ENCODE data around the gene ARCN1. TPM values are rescaled to one million over a fixed set of nuclear protein-coding genes. Genes with fewer than 3 reads are reported as not detected.

Gene ARCN1
- total and polyA plus RNA-seq, 2 of the 4 experiments (the other 2 are of a cell fraction): 148 to 212 TPM

DNA sequence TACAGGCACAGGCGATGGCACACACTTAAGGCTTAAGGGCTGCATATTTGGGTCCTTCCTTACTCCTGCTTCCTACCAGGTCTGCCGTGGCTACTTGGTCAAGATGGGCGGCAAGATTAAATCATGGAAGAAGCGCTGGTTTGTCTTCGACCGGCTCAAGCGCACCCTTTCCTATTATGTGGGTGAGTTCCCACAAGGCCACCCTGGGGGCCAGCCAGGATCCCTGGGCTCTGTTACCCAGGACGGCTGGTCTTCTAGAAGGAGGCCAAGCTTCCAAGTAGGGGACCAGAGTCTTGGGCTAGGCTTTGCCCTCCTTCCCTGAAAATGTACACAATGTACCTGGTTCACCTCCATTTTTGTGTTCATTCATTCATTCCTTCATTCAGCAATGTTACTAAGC, 78.2 kb downstream of the ARCN1 start:
- TF ChIP-seq NFE2L2 (IDR thresholded peaks at IDR 0.05; ENCODE audit: low read depth, low read length): no peak
- Histone ChIP-seq H3K36me3 (ENCODE audit: control insufficient read depth, insufficient read depth, low read length) (peaks cover 71% of the 10 kb centered on the region), H3K14ac (replicated peaks; ENCODE audit: low read depth, low read length) (no peak overlapping the region), H3K27ac (ENCODE audit: insufficient read depth, low read length) (no peak overlapping the region), H3K27me3 (ENCODE audit: control insufficient read depth, insufficient read depth, low read length) (no peaks in the 10 kb centered on the region), H2BK5ac (ENCODE audit: low read depth, low read length, poor library complexity, severe bottlenecking) (no peak overlapping the region), H3K9me1 (ENCODE audit: insufficient read depth, low read length) (no peaks in the 10 kb centered on the region), H2AFZ (replicated peaks; ENCODE audit: low read length, poor library complexity) (no peak overlapping the region), H3K4ac (ENCODE audit: low read depth, low read length) (no peak overlapping the region), H3K79me1 (ENCODE audit: low read depth in 1 of 2, low read length in 2 of 2) (peaks cover 36 to 61% of the 10 kb centered on the region in 2 experiments), H3K23ac (ENCODE audit: low read depth, low read length) (no peak overlapping the region), H2AK9ac (replicated peaks; ENCODE audit: low read depth, low read length, poor library complexity) (peak overlapping the region; percentile 15), H2AK5ac (ENCODE audit: low read depth, low read length) (no peak overlapping the region), H2BK15ac (ENCODE audit: low read depth, low read length) (no peak overlapping the region), H3K9me3 (ENCODE audit: control insufficient read depth, insufficient read depth, low read length) (no peaks in the 10 kb centered on the region), H3K4me2 (ENCODE audit: low read depth, low read length) (no peak overlapping the region), H3K4me3 (ENCODE audit: insufficient read depth, low read depth, low read length) (no peak overlapping the region), H4K5ac (ENCODE audit: low read depth, low read length) (no peak overlapping the region), H3K18ac (ENCODE audit: low read depth, low read length) (no peak overlapping the region), H3K56ac (ENCODE audit: extremely low read depth, insufficient read depth, low read length) (no peak overlapping the region), H4K8ac (ENCODE audit: low read depth in 2 of 2, low read length in 2 of 2) (no peak overlapping the region), H2BK20ac (ENCODE audit: low read depth, low read length) (no peak overlapping the region), H4K20me1 (ENCODE audit: insufficient read depth, low read length) (peaks cover 24% of the 10 kb centered on the region), H4K91ac (ENCODE audit: insufficient read depth, low read depth, low read length) (no peak overlapping the region), H3K9ac (ENCODE audit: low read depth, low read length) (no peak overlapping the region), H2BK120ac (ENCODE audit: low read depth, low read length) (no peak overlapping the region), H3K4me1 (ENCODE audit: control insufficient read depth, insufficient read depth, low read length) (0 out of 2 replicates have a peak, but pooled peaks cover 1% of the 10 kb centered on the region)
- ChIA-PET POLR2A (ENCODE audit: unreplicated experiment) (no interaction called here), CTCF (no interaction called here)
- in situ Hi-C loops (cut with MboI; ENCODE audit: low sequenced_read_pairs): no loop called here
- no CpG with 5 or more reads among the region's 8 CpGs for WGBS, 2 experiments (ENCODE audit: extremely low coverage in 2 of 2, insufficient read length in 1 of 2)
- intact Hi-C loops (cut with micrococcal nuclease): no loop called here
- no TSS peak for BruUV-seq (replicated peaks)
- DNase-seq: no peak
- dilution Hi-C loops (cut with HindIII; ENCODE audit: low sequenced_read_pairs, unreplicated experiment): no loop called here
- no peak for ATAC-seq (ENCODE audit: low read depth)

Measured in IMR-90 (cell line).